ENCODE data around the gene PLXDC1. TPM values are rescaled to one million over a fixed set of nuclear protein-coding genes. Genes with fewer than 3 reads are reported as not detected.

PLXDC1 gene
- total and polyA plus RNA-seq, 2 of the 8 experiments (the other 6 are each of a cell fraction or from before 2014, with no cell fraction given): 4.1 to 14.6 TPM

DNA sequence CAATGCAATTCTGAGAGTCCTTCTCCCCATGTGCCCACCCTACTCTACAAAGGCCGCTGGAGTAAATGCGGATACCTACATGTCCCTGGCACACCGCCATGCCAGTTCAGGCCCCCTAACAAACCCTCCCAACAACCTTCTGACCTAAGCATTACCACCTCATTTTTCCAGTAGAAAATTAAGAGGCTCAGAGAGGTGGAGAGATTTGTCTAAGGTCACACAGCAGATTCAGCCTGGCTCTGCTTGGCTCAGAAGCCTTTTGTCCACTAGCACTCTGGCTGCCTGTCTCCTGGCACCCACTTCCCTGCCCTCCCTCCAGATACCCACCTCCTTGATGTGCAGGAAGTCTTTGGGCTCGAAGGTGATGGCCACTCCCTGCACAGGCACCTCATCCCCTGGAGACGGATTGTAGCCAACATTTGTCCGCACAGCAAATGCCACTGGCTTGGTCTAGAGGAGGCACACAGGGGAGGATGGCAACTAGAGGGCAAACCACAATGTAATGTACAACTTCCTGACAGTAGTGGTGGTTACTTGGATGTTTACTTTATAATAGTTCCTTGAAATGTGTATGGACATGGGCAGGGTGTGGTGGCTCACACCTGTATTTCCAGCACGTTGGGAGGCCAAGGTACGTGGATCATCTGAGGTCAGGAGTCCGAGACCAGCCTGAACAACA lies 35.9 kb upstream of the PLXDC1 start:
- Histone ChIP-seq H4K5ac (ENCODE audit: insufficient read length, low read depth, low read length) (no peak overlapping the region), H3K36me3 (ENCODE audit: control insufficient read depth in 2 of 4, insufficient read depth in 4 of 4, low read length in 3 of 4) (peaks cover 28 to 78% (median 49%) of the 10 kb centered on the region in 4 experiments), H3K27me3 (replicated peaks in 1 of 4; ENCODE audit: control insufficient read depth in 3 of 4, extremely low read depth in 1 of 4, insufficient read depth in 3 of 4, low read length in 3 of 4) (no peaks in the 10 kb centered on the region), H3K14ac (ENCODE audit: insufficient read length) (no peak overlapping the region), H4K91ac (replicated peaks; ENCODE audit: insufficient read length, low read length) (no peak overlapping the region), H2BK12ac (ENCODE audit: low read depth, low read length) (no peak overlapping the region), H3K79me2 (ENCODE audit: control insufficient read depth in 1 of 2, insufficient read depth in 2 of 2, low read length in 2 of 2) (no peaks in the 10 kb centered on the region), H2BK5ac (ENCODE audit: low read depth, low read length) (no peak overlapping the region), H2BK15ac (ENCODE audit: low read length) (no peak overlapping the region), H2AK5ac (ENCODE audit: low read depth, low read length) (no peak overlapping the region), H2BK20ac (ENCODE audit: low read length) (no peak overlapping the region), H3K9me3 (ENCODE audit: insufficient read depth in 2 of 2, low read depth in 1 of 2, low read length in 1 of 2) (no peaks in the 10 kb centered on the region), H3K23ac (ENCODE audit: insufficient read length) (no peak overlapping the region), H3K27ac (ENCODE audit: low read depth, low read length) (no peak overlapping the region), H3K4me1 (replicated peaks in 1 of 4; ENCODE audit: control insufficient read depth in 3 of 4, insufficient read depth in 4 of 4, low read length in 3 of 4) (no peaks in the 10 kb centered on the region), H3K56ac (replicated peaks; ENCODE audit: insufficient read length, low read depth, low read length) (no peak overlapping the region), H2BK120ac (replicated peaks; ENCODE audit: low read depth, low read length) (no peak overlapping the region), H3K79me1 (ENCODE audit: low read depth, low read length) (peaks cover 7% of the 10 kb centered on the region), H3K4me2 (ENCODE audit: insufficient read depth in 1 of 2, low read depth in 2 of 2, low read length in 2 of 2) (no peak overlapping the region), H3K9ac (replicated peaks in 1 of 4; ENCODE audit: extremely low read depth in 1 of 4, low read depth in 3 of 4, low read length in 3 of 4) (no peak overlapping the region), H3K23me2 (ENCODE audit: low read depth, low read length) (no peaks in the 10 kb centered on the region), H4K8ac (ENCODE audit: extremely low read depth, insufficient read depth, low read length) (no peak overlapping the region), H3K4ac (replicated peaks; ENCODE audit: insufficient read length, low read depth, low read length) (no peak overlapping the region), H3K18ac (ENCODE audit: extremely low read depth, low read length) (no peak overlapping the region), H3K4me3 (ENCODE audit: extremely low read depth in 1 of 4, insufficient read depth in 2 of 4, low read depth in 3 of 4, low read length in 4 of 4) (no peak overlapping the region), H2AFZ (ENCODE audit: low read length) (no peak overlapping the region), H4K20me1 (replicated peaks in 1 of 2; ENCODE audit: control insufficient read depth in 1 of 2, insufficient read depth in 2 of 2, low read length in 2 of 2) (peaks cover 0 to 21% of the 10 kb centered on the region in 2 experiments)
- no peak for TF ChIP-seq FOSL1 (IDR thresholded peaks at IDR 0.05; ENCODE audit: insufficient read depth, low read depth, low read length)
- ChIA-PET POLR2A (ENCODE audit: partially characterized antibody) (interaction anchor here (0.8 to 2.2 kb wide), 3 partner anchors 10 to 13 kb away, joined by 3 to 5 read pairs (median 4); partner anchors contain the start of genes CACNB1 and RPL19), CTCF (ENCODE audit: partially characterized antibody) (interaction anchor here (0.8 to 2.0 kb wide), 5 partner anchors 8 to 55 kb away, joined by 3 to 9 read pairs (median 4); no protein-coding TSS in a partner anchor)
- FAIRE-seq (no peak), DNase-seq (ENCODE audit: low read depth in 1 of 2, low spot score in 2 of 2) (no peak)
- WGBS, 2 experiments (ENCODE audit: extremely low coverage in 1 of 2, insufficient coverage in 1 of 2, insufficient read length in 1 of 2, insufficient replicate concordance in 2 of 2, low coverage in 1 of 2, low lambda C conversion rate in 2 of 2, missing lambda C conversion rate in 1 of 2): 92% methylated on average over 9 of the region's 9 CpGs; no CpG with 5 or more reads in 1 of the 2 experiments

Measured in H1 (cell line).